CD4-positive, alpha-beta T cell treated with Interleukin-2 at 100 ng/mL for 4 hours (primary cell): Measurements from ENCODE around the gene CYP27B1.

Experiments
- DNase-seq: peaks from one replicate; pipeline ENCODE4 v3.0.0-alpha.2; 2020; ENCODE audit warnings: low spot score

The CYP27B1 gene, protein sequence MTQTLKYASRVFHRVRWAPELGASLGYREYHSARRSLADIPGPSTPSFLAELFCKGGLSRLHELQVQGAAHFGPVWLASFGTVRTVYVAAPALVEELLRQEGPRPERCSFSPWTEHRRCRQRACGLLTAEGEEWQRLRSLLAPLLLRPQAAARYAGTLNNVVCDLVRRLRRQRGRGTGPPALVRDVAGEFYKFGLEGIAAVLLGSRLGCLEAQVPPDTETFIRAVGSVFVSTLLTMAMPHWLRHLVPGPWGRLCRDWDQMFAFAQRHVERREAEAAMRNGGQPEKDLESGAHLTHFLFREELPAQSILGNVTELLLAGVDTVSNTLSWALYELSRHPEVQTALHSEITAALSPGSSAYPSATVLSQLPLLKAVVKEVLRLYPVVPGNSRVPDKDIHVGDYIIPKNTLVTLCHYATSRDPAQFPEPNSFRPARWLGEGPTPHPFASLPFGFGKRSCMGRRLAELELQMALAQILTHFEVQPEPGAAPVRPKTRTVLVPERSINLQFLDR

DNA sequence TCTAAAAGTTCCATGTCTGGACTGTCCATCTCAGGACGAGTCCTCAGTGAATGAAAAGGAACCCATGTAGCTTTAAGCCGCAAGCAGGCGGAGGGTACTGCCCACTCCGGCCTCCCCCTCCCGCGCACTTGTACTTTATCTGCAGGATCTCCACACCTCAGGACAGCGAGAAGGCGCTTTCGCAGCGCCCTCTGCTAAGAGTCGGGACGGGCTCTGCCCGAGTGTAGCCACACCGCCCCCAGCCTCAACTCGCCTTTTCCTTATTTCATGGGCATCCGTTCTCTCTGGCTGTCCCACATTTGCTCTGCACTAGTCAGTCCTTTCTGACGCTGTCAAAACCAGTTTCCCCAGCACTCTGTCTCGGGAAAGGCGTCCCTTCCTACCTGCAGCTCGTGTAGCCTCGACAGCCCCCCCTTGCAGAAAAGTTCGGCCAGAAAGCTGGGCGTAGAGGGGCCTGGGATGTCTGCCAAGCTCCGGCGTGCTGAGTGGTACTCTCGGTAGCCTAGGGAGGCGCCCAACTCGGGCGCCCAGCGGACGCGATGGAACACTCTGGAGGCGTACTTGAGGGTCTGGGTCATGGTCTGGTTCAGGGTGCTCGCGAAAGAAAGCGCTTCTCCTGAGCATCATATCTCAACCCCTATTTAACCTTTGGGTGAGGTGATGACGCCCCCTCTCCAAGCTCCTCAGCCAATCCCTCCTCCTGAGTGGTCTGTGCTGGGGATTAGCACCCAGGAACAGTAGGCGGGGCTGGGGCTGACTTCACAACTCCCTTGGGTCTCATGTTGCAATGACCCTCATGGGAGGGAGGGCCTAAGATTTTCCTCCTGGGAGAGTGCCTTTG, at the start of gene CYP27B1:
Gene CYP27B1 (minus strand): TSS at position 615 of the 841 bp plus-strand sequence. CDS start 37 bp downstream, at position 578.
- no peak for DNase-seq

GRCh38 chr12:57816001-57816854, 49.4 kb upstream of the CYP27B1 start:
- no peak for DNase-seq

DNA sequence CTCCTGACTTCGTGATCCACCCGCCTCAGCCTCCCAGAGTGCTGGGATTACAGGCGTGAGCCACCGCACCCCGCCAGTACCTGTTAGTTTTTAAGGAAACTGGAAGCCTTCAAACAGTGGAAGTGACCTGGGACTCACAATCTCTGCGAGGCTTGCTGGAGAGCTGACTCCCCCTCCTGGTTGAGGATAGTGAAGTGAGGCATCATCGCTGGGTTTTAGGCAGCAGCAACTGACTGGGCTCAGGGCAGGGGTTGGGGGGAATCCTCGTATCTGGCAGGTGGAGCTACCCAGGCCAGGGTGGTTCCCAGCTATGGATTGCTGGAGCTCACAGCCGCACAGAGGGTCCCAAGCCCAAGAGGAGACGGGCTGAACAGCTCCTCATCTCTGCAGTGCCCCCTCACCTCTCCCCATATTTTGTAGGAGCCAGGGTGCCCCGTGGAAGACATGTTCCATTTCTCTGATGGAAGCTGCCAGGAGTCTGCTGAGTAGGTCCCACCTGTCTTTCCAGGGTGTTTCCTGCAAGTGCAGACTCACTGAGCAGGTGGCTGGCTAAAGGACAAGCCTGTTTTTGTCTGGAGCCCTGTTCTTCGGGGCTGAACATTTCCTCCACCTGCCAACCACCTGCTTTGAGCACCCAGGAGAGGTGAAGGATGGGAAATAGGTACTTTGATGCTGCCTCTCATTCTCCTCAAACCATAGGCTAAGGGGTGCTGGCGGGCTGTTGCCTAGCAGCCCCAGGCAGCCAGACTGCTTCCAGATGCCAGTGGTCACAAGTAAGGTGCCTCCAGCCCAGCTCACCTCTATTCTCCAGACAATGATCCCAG, 48.5 kb upstream of the CYP27B1 start:
- no peak for DNase-seq

GRCh38 chr12:57813971-57814772, 47.3 kb upstream of the CYP27B1 start:
- DNase-seq: no peak

GRCh38 chr12:57813111-57813970, 46.5 kb upstream of the CYP27B1 start:
- DNase-seq: no peak

DNA sequence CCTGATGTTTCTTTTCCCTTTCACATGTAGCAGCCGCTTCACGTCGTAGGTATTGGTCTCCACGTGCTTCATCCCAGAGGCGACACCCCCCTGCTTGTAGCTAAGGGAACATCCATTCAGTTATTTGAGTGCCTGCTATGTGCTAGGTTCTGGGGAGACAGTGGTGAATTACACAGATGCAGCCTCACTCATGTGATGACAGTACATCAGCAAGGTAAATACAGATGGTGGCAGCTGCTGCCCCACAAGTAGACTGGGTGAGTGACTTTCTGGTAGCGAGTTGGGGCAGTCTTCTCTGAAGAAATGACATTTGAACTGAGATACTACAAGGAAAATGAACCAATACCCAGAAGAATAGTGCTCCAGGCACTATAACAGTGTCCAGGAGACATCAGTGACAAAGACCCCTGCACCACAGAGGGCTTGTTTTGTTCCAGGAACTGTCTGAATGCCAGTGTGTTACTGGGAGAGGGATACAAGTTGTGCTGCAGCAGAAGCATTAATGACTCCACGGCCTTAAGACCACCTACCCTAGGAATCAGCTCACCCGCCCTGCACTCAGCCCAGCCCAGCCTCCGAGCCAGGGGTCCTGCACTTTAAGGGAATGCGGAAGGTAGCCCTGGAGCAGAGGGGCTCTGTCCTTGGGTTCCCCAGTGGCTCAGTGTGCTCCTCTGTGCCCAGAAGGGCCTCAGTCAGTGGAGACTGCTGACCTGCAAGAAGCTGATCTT, 44.3 kb upstream of the CYP27B1 start:
- DNase-seq: no peak

- DNase-seq: no peak
These were observed 43.6 kb upstream of the CYP27B1 start for GRCh38 chr12:57810450-57810849.

GRCh38 chr12:57809425-57809824, 42.5 kb upstream of the CYP27B1 start:
- no peak for DNase-seq

GRCh38 chr12:57808351-57808750, 41.5 kb upstream of the CYP27B1 start:
- DNase-seq: no peak

DNA sequence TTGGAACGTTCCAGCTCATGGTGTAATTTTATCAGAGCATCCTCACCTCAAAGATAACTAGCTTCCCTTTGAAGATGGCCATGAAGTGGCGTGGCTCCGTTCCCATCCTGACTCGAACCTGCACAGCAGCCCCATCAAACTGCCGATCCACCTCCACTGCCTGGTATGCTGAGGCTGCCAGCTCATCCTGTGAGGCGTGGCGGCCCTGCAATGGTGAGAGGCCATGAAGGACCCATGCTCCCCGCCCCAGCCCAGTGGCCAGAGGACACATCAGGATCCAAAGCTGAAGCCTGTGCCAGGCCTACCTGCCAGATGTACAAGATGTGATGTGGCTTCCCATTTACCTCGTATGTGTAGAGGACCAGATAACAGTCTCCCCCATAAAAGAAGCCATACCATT, 40.4 kb upstream of the CYP27B1 start:
- DNase-seq: no peak

DNA sequence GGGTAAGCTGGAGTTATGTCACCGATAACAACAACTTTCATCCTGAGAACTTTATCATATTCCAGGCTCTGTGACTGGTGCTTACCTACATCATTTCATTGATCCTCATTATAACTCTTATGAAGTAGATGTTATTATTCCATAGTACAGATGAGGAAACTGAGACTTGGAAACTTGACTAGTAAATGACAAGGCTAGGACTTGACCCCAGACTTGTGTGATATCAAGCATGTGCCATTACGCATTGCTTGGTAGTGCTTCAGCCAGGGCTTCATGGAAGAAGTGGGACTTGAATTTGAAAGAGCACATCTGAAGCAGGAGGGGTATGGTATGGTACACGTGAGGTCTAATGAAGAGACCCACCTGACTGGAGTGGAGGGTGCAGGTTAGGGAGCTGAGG, 39.8 kb upstream of the CYP27B1 start:
- no peak for DNase-seq

DNA sequence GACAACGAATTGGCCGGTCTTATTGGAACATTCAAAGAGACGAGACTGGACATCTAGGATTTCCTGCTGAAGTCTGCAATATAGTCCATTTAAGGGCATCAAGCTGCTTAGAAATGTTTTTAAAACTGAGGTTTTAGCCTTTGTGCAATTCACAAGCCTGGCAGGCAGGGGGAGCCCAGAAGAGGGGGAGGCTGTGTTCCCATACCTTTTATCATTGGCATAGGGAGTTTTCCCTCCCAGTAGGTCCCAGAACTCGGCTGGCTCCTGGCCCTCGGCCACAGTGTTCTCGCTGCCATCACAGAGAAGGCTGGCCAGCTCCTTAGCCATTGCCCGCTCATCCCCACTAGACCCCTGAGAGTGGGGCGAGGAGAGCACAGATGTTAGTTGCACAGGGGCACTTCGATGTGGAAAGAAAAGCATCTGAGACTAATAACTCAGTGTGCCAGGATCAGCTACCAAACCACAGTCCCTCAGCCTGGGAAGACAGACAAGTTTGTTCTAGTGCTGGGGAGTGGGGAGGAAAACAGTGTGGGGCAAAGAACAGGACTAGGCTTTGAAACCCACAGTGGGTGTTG, 36.5 kb upstream of the CYP27B1 start:
- DNase-seq: peak; percentile 29

GRCh38 chr12:57802607-57803006, 35.7 kb upstream of the CYP27B1 start:
- no peak for DNase-seq

DNA sequence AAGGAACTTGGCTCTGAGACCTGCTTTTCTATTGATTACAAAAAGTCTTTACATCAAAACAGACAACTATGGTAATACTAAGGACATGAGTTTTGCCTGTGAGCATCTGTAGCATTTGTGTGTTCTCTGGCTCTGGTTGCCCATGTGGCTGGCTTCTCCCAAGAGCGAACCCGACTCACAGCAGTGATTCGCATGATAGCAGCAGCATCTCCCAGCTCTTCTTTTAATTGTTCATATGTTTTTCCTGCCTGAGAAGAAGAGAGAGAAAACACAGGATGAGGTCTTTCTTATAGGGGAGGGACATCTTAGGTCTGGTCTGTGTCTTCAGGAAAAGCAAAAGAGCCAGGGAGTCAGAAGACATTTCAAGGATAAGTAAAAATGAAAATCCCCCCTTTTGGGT, 34.1 kb upstream of the CYP27B1 start:
- no peak for DNase-seq

GRCh38 chr12:57797933-57798332, 31.1 kb upstream of the CYP27B1 start:
- DNase-seq: no peak

DNA sequence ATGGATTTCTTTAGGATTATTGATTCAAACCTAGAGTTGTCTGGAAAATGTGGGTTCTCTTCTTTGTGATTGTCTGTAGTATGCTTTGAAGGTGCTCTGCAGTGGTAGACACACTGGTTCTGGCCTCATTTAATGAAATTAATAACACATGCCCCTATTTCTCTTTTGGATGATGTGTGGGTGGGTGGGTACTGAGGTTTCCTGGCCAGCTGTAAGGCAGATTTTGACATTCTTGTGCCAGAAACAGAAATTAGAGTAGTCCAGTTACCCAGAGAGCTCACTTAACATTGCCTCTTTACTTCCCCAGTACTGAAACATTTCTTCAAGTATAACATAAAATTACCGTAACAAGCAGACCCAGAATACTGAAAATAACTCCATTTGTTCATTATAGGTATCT, 30.1 kb upstream of the CYP27B1 start:
- DNase-seq: no peak

- no peak for DNase-seq
These were observed 28.5 kb upstream of the CYP27B1 start for GRCh38 chr12:57795354-57795753.

- DNase-seq: no peak
These were observed 27.0 kb upstream of the CYP27B1 start for GRCh38 chr12:57793920-57794319.
